B cell (primary cell): Measurements from ENCODE around the gene PCDHGA9.
A peak's percentile ranks its signal among the peaks of the same experiment; 100 is the strongest.
"Not testable (repeated sequence)": the region's sequence is repeated elsewhere in the genome, so short reads cannot be mapped to it uniquely, and the experiment has no call there.

Experiments used
- CTCF ChIP-seq: fragments of 200-600 bp; IDR thresholded peaks from one replicate; pipeline ENCODE4 v1.8.0; 2022; ENCODE audit warnings: antibody characterized with exemption, mild to moderate bottlenecking
- EZH2 ChIP-seq: IDR thresholded peaks from 2 replicates; pipeline ENCODE4 v1.6.1; 2012; ENCODE audit warnings: borderline replicate concordance, low read depth, mild to moderate bottlenecking, moderate library complexity, low read length; ENCODE audit not compliant: insufficient read depth, poor library complexity, severe bottlenecking

GRCh38 chr5:141407790-141408505 is 5.4 kb downstream of the PCDHGA9 start, which contains the start of gene PCDHGB6:
- peak; percentile 62 for TF ChIP-seq CTCF
- not testable (repeated sequence) for TF ChIP-seq EZH2
